ENCODE results near the gene DDR2.

DDR2 gene

DNA sequence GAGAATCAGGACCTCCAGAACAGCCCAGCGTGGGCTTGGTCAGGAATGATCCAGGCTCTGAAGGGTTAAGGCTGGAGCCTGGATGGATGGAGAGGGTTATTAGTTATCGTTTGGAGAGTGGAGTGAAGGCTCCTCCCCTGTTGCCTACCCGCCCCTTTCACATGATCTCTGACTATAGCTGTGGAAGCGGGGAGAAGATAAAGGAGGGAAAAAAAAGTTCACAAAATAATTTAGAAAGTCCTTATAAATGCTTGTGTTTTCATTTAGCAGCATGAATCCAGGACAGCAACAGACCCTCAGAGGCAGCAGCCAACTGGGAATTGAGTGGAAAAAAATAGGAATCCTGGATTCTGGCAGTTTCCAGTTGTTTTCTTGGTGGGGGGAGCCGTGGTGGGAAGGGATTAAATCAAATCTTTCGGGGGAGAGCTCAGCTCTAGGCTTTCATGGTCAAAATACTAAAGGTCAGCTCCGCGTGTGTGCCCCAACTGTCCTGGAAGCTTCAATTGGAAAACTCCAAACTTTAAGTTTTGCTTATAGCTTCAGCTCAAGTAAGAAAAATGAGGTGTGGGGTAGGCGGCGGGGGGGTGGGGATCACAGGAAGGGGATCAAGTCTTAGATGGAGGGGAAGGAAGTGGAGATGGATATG lies 595 bp upstream of the DDR2 start:
- DNase-seq, result no peak

DNA sequence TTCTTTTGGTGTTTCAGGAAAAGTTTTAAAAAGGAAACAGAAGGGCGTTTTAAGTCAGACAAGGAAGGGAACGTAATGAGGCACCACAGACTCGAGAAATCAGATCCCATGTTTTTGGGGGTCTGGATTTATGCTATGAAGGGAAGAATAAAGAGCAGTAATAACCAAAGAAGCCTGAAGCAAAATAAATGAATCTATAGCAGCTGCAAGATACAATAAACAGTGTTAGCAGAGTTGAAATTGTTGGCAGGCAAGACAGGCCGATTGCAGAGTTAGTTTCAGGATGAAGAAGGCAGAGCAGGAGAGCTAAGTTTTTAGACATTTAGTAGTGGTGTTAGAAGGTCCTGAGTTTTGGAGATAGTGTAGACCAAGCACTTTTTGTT lies 425 bp downstream of the DDR2 start:
- DNase-seq, result no peak

DNA sequence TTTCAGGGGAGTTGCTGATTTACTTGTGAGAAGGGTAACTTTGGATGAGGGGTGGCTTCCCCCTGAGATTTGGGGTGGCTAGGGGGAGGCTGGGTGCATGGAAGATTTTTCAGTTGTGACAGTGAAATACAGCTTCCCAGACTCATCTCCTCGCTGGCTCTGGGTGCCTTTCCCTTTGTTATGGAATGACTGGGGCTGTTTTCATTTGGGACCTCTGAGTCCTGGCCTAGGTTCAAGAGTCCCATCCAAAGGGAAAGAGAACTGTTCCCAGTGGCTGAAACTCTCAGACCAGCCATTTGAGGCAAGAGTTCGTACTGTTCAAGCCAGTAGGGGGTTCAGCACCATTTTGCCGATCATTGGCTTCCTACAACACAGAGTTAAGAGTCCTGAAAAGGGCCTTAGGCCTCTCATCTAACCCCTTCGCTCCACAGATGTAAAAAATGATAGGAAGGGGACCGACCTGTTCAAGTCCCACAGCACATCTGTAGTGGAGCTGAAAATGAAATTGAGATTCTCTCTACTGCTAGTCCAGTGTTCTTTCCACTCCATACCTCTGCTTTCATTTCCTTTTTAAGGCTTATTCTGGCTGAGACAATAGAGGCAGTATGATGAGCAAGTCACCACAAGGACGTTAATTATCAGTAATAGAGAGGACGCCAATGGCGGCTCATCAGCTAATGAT lies 958 bp downstream of the DDR2 start:
- no peak for DNase-seq

DNA sequence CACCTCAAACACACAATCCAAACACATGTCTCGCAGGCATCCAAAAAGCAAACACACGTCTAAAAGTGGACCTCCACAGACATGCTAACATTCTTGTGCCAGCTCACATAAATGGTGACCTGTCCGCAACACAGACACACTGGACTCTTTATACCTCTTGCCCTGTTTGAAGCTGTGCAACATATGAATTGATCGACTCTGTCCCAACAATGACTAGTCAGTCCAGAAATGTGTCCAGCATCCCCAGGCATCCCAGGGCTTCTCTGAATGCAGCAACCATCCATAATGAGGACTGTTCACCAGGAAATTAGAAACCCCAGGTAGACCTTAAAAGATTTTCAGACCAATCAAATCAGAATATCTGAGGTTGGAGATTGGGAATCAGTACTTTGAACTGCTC lies 3.2 kb downstream of the DDR2 start:
- no peak for DNase-seq

DNA sequence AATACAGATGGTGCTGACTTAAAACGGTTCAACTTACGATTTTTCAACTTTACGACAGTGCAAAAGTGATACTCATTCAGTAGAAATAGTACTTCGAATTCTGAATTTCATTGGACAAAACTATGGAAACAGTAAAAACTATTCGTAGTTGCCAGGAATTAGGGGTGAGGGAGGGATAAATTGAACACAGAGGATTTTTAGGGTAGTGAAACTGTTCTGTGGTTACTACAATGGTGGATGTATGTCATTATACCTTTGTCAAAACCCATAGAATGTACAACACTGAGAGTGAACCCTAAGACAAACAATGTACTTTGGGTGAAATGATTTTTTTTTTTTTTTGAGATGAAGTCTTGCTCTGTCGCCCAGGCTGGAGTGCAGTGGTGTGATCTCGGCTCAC lies 7.5 kb downstream of the DDR2 start:
- no peak for DNase-seq

DNA sequence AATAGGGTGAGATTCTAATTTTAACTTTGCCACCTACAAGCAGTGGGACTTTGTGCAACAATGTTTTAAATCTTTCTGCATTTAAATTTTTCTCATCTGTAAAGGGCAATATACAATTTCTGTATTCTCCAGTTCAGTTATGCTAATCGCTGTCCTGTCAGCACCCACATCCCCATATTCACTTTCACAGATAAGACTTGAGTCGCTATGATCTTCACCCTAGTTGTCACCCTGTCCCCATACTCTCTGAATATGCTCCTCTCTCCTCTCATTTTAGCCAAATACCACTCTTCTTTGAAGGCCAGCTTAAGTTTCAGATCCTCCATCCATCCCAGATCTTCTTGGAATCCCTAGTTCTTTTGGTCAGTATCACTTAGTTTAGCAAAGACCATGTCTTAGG lies 8.8 kb downstream of the DDR2 start:
- no peak for DNase-seq

DNA sequence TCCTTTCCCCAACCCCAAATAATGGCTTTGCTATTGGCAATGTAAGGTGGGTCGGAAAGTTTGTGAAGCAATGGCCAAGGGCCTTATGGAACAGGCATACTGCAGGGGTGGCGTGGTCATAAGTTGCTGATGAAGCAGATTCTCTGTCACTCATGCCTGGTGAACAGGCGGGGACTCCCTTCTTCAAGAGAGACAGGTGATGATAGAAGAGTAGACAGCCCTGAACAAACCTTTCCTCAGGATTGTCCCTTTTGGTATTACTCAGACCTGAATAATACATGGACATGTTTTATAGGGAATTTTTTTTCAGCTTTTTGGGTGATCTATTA lies 12.7 kb downstream of the DDR2 start:
- no peak for DNase-seq

DNA sequence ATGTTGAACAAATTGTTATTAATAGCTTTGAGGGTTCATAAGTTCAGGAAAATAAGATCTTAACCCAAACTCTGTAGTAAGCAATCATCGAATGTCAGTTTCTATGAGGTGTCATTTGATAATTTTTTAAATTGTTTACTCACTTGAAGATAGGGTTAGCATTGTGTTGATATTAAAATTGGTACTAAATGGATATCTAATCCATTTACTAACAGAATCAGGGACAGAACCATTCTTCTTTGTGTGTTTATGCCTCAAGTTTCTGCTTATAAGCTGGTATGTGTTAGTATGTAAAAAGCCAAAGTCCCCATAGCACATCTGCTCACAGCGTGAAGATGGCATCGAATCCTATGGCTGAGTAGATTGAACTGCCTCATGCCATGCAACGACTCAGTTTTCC lies 13.4 kb downstream of the DDR2 start:
- no peak for DNase-seq

DNA sequence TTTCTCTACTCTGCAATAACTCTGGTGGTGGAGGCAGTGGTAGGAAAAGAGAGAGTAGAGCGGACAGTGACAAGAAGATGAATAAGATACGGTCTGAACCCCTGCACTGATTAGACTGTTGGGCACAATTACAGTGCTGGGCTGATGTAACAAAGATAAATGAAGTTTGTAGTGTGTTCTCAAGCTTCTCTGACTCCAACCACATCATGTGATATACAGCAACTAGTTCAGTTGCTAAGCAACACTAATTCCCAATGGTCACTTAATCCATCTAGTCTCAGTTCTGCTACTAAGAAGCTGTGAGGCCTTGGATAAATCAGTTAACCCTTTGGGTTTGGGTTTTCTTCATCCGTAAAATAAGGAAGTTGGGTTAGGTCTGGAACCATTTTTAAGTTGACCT lies 17.3 kb downstream of the DDR2 start:
- DNase-seq, result no peak

DNA sequence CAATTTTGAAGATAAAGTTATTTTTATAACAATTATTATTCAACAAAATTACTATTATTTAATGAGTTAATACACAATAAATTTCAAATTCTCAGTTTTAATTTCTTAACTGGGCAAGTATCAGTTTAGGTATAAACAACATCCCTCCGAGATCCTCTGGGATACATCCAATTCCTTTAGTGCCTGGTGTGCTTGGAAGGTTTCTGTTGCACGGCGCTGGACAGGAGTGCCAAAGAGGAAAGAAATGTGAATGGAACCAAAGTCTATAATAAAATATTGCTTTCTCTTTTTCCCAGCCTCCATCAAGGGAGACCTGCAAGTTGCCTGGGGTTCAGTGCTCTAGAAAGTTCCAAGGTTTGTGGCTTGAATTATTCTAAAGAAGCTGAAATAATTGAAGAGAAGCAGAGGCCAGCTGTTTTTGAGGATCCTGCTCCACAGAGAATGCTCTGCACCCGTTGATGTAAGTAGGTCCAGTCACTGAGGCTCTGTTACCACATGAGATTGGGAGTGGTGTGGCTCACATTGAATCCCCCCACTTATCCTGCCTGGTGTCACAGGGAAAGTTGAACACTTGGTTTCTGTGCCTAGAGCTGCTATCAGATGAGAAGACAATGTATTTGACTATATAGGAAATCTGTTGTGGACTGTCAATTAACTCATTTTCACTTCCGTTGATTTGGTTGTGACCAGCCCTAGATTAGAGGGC lies 22.8 kb downstream of the DDR2 start:
- no peak for DNase-seq

DNA sequence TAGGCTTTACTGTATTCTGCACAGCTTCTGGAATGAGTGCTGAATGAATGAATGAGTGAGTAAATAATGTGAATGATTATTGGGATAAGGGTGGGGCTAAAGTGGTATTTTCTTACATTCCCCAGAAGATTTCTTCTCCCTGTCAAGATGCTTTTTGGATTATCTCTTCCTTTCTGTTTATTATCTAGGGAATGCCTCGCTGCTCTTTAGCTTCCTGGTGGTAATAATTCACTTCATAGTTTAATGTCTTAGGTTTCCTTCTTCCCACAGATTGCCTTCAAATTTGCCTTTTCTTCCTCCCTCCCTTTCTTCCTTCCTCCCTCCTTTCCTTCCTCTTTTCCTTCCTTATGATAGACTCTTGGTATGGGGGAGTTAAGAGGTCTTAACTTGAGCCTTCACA lies 24.0 kb downstream of the DDR2 start:
- DNase-seq, result no peak

DNA sequence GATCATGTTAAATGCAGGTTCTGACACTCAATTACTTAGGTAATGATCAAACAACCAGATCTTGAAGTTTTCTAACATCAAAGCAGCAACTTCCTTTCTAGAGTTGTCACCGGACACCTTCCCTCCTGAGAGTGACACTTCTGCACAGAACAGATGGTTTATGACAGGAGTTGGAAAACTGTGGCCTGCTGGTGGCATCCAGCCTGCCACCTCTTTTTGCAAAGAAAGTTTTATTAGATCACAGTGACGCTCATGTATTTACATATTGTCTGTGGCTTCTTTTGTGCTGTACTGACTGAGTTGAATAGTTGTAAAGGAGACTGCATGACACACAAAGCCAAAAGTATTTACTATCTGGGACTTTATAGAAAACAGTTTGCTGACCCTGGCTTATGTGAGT lies 28.3 kb downstream of the DDR2 start:
- no peak for DNase-seq

DNA sequence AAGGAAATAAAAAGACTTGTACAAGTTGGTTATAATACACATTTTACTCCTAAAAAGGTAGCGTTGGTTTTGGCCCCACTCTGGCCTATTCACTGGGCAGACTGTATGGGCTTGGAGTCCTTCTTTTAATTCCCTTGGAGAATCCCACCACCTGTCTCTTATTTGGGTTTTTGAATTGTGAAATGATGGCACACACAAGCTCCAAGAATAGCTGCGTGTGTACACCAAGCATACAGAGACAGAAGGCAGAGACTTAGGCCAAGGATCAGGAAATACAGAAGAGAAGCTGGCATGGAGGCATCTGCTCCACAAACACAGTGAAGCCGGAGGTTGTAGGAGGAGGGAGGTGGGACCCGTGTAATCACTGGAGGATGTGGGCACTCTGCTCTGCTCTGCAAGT lies 29.1 kb downstream of the DDR2 start:
- no peak for DNase-seq

DNA sequence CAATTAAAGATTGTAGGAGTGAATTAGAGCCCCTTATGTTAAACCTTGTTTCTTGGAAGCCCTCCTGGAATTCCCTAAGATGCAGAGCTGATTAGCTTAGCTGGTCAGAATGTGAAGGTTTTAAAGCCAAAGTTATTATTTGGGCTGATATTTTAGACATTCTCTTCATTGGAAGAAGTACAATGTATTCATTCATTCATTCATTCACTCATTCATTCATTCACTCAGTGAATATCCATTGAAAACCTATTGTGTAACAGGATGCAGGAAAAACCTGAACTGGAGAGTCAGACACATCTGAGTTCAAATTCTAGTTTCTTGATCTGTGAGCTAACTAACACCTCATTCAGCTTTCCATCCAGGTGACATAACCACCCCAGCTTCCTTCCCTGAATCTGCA lies 29.7 kb downstream of the DDR2 start:
- DNase-seq, result no peak

DNA sequence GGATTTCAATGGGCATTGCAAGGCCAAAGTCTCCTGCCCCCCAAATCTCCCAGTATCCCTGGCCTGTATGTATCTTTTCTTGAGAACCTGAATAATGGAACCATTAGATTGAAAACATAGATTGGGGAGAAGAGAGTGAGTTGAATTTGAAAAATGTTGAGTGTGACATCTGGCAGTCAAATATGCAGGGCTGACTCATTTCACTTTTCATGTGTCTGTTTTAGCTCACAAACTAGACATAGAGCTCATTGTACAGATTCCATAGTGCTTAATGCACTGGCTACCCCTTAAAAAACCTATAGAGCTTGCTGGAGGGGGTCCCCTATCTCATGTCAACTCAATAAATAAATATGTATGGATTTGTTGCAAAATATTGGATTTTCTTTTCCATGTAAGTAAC lies 30.8 kb downstream of the DDR2 start:
- DNase-seq, result no peak

DNA sequence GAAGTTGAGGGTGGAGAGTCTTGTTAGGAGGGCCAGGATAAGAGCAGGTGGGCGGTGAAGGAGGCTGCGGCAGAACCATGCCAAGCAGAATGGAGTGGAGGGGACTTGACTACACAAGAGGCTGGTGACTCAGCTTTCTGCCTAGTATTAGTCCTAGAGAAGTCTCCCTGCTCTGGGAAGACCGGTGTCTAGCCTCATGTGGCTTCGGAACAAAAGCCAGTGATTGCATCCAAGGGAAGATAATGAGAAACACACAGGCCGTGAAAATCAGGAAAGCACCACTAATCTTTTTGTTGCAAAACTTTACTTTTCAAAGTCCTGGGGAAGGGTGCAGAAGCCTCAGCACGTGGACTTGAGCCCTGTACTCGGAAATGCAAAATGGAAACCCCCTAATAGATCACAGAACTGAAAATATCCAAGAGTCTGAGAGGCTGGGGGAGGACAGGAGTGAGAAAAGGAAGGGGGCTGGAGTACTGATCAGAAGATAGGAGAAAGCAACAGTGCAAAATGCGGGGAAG lies 31.4 kb downstream of the DDR2 start:
- no peak for DNase-seq

DNA sequence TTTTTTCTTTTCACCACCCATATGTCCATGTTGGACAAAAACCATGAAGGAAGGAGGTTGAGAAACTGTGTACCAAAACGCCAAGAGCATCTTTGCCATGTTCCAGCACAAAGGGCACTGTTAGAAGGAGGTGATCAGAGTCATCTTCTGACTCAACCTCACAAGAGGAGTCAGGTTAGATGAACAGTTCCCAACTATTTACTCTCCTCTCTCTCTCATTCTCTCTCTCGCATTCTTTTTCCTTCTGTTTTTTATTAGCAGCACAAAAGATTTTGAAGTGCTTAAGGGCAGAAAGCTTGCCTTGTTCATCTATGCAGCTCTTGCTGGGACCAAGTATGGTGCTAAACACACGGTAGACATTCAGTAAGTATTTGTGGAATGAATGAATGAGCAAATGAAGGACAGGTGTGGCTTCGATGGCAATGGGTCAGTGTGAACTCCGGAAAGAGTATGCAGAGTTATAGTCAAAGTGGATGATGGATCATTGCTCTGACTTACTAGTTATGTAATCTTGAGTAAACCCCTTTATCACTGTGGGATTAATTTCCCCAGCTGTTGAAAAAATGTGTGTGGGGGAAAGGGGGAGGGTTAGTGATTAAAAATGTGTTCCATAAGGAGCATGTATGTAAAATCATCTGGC lies 33.9 kb downstream of the DDR2 start:
- no peak for DNase-seq

DNA sequence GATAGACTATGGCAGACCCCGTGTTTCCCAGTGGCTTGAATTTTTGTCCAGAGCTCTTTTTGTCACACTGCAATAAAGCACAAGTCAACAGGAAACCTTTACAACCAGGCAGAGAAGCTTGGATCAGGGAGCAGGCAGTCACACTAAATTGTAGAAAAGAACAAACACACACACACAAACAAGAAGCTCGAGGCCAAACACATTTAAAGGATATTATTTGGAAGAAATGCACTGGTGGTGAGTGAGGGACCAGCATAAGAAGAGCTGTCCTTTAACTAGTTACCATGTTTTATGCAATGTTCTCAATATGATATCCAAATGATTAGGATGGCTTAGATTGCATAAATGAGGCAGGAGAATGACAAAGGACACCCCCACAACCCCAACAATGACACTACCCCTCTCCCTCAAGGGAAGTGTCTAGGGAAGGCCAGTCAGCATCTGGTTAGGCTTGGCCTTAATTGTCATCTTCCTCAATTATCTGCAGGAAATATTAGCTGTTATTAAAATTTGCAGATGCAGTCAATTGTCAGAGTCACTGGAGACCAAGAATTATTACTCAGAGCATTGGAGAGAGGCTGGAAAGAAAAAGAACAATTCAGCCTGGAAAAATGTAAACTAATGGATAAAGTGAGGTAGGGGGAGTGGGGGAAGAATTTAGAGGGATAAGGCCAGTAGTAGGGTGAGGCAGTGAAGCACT lies 35.3 kb downstream of the DDR2 start:
- DNase-seq, result no peak

DNA sequence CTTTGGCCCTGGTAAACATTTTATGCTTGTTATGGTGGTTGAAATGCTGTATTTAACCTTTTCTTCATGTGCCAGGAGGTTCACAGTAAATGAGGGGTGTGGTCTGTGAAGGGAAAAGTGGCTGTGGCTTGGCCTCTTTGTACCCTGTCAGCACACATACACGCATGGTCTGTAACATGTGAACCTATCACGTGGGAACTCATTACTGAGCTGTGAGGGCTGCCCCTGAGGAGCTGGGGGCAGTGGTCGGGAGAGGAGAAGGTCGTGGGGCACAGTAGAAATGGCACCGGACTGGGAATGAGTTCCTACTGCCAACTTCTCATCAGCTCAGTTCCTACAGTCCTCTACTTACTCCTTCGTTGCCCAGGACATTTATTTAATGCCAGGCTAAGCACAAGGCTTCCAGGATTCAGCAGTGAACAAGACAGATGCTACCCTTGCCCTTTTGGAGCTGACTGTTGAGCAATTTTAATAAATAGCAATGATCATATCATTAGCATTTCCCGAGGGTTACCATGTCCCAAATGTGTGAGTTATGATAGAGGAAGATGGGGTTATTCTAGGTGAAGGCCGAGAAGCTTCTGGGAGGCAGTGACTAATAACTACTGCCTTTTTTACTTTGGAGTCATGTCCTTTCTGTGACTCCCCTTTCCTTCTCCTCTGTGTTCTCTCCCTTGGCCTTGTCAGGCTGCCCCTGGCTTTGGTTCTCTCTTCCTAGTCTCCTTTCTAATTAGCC lies 38.8 kb downstream of the DDR2 start:
- DNase-seq, result no peak

DNA sequence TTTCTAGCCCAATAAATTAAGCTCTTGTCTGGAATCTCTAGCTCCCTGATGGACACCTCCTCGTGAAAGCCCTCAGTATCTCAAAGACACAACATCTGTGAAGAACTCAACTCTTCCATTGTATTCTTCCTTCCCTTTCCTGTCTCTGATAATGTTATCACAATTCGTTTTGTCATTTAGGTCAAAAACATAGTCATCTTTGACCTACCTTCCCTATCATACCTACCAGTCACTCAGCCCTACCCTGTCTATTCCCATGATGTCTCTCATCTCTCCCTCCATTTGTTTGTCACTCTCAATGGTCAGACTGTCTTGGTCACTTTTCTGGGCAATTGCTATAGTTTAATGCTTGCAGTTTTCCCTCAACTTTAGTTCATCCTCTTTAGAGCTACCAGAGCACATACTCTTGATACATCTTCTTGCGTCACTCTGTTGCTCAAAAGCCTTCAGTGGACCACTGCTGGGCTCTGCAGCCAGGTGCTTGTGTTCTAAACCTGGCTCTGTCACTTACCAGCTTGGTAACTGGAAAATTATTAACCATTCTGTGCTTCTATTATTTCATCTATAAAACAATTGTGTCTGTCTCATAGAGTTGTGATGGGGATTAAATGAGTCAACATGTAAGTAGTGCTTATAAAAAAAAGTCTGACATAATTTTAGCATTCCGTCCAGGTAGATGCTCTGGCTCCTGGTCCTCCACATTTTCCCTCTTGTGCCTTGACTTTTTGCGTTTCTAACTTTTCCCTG lies 39.6 kb downstream of the DDR2 start:
- no peak for DNase-seq

DNA sequence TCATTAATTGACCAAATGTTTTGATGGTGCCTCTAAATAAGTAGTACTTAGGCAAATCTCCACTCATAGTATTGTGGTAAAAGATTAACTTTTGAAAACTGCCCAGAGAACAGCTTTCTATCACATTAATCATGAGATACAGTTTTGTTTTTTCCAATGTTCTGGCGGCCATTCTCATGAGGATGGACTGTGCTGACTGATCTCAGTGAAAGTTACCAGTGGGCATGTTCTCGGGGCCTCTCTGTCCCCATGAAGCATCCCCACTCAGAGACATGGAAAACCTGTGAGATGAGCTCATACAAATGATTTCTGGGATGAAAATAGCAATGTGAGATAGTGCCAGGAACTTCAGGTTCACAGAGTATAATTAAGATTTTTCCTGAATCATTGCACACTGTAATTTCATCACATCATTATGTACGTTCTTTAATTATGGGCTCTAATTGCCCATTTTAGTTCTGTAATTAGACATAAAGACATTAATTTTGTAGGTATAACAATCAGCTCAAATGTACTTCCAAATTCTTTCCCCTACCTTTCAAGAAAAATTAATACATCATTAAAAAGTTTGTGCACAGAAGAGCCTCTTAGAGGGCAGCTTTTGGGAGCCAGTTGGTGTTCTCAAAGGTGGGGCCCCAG lies 40.5 kb downstream of the DDR2 start:
- DNase-seq, result no peak
